ENCODE data around the gene LCE7A. TPM values are rescaled to one million over a fixed set of nuclear protein-coding genes. Genes with fewer than 3 reads are reported as not detected.

LCE7A gene
- total RNA-seq, 6 experiments from 2014 or later: not detected

GRCh38 chr1:152899027-152899426 lies 39.2 kb downstream of the LCE7A start:
- Mint-ChIP-seq H3K4me3 (no peak overlapping the region), H3K27ac (no peak overlapping the region), H3K4me1 (ENCODE audit: low read depth) (no peaks in the 10 kb centered on the region), H3K27me3 (ENCODE audit: insufficient read depth) (peaks cover 4% of the 10 kb centered on the region; the same call in 1 of the 2 replicates), H3K36me3 (ENCODE audit: low read depth) (no peaks in the 10 kb centered on the region; the same call in 1 of the 2 replicates), H3K9me3 (peaks cover 10% of the 10 kb centered on the region)
- no peak for TF ChIP-seq CTCF (IDR thresholded peaks at IDR 0.05)
- no peak for DNase-seq

- Mint-ChIP-seq H3K4me1 (ENCODE audit: low read depth) (peaks cover 2% of the 10 kb centered on the region; the same call in 1 of the 2 replicates), H3K9me3 (peaks cover 10% of the 10 kb centered on the region), H3K27ac (no peak overlapping the region), H3K36me3 (ENCODE audit: low read depth) (no peaks in the 10 kb centered on the region; the same call in 1 of the 2 replicates), H3K4me3 (no peak overlapping the region), H3K27me3 (ENCODE audit: insufficient read depth) (peaks cover 4% of the 10 kb centered on the region; the same call in 1 of the 2 replicates)
- DNase-seq: no peak
- TF ChIP-seq CTCF (IDR thresholded peaks at IDR 0.05): no peak
Measured at GRCh38 chr1:152899883-152900282, 40.1 kb downstream of the LCE7A start.

- H3K36me3 Mint-ChIP-seq (ENCODE audit: low read depth): no peaks in the 10 kb centered on the region; the same call in 1 of the 2 replicates
- peaks cover 10% of the 10 kb centered on the region for H3K9me3 Mint-ChIP-seq
- H3K4me3 Mint-ChIP-seq: no peak overlapping the region
- peaks cover 20% of the 10 kb centered on the region; the same call in 1 of the 2 replicates for H3K4me1 Mint-ChIP-seq (ENCODE audit: low read depth)
- H3K27ac Mint-ChIP-seq: no peak overlapping the region
- peaks cover 4% of the 10 kb centered on the region; the same call in 1 of the 2 replicates for H3K27me3 Mint-ChIP-seq (ENCODE audit: insufficient read depth)
- DNase-seq: no peak
- TF ChIP-seq CTCF (IDR thresholded peaks at IDR 0.05): no peak
Measured at GRCh38 chr1:152901631-152902030, 41.8 kb downstream of the LCE7A start.

- no peak overlapping the region for H3K4me3 Mint-ChIP-seq
- H3K9me3 Mint-ChIP-seq: peaks cover 10% of the 10 kb centered on the region
- no peaks in the 10 kb centered on the region; the same call in 1 of the 2 replicates for H3K36me3 Mint-ChIP-seq (ENCODE audit: low read depth)
- DNase-seq: no peak
- peaks cover 30% of the 10 kb centered on the region; the same call in 1 of the 2 replicates for H3K4me1 Mint-ChIP-seq (ENCODE audit: low read depth)
- TF ChIP-seq CTCF (IDR thresholded peaks at IDR 0.05): no peak
- no peak overlapping the region for H3K27ac Mint-ChIP-seq
- H3K27me3 Mint-ChIP-seq (ENCODE audit: insufficient read depth): no peaks in the 10 kb centered on the region; the same call in none of the 2 replicates
Measured at GRCh38 chr1:152902636-152903035, 42.8 kb downstream of the LCE7A start.

GRCh38 chr1:152904688-152905440 lies 45.1 kb downstream of the LCE7A start:
- Mint-ChIP-seq H3K36me3 (ENCODE audit: low read depth) (peaks cover 4% of the 10 kb centered on the region; the same call in 1 of the 2 replicates), H3K4me3 (no peak overlapping the region; the same call in 1 of the 2 replicates), H3K27ac (peak overlapping the region; percentile 87; the same call in 1 of the 2 replicates), H3K9me3 (peaks cover 21% of the 10 kb centered on the region), H3K27me3 (ENCODE audit: insufficient read depth) (peaks cover 2% of the 10 kb centered on the region), H3K4me1 (ENCODE audit: low read depth) (peaks cover 37% of the 10 kb centered on the region; the same call in 1 of the 2 replicates)
- TF ChIP-seq CTCF (IDR thresholded peaks at IDR 0.05): no peak
- DNase-seq: no peak
